NCI-H524 treated with DMSO at 0.1 percent for 48 hours (cell line): ENCODE data around the gene PPP6R2.
"Not testable (repeated sequence)": the region's sequence is repeated elsewhere in the genome, so short reads cannot be mapped to it uniquely, and the experiment has no call there.

ENCODE experiments used
- DNase-seq: peaks from one replicate; lab custom pipeline; 2025; lab: John Stamatoyannopoulos, UW

The PPP6R2 gene

DNA sequence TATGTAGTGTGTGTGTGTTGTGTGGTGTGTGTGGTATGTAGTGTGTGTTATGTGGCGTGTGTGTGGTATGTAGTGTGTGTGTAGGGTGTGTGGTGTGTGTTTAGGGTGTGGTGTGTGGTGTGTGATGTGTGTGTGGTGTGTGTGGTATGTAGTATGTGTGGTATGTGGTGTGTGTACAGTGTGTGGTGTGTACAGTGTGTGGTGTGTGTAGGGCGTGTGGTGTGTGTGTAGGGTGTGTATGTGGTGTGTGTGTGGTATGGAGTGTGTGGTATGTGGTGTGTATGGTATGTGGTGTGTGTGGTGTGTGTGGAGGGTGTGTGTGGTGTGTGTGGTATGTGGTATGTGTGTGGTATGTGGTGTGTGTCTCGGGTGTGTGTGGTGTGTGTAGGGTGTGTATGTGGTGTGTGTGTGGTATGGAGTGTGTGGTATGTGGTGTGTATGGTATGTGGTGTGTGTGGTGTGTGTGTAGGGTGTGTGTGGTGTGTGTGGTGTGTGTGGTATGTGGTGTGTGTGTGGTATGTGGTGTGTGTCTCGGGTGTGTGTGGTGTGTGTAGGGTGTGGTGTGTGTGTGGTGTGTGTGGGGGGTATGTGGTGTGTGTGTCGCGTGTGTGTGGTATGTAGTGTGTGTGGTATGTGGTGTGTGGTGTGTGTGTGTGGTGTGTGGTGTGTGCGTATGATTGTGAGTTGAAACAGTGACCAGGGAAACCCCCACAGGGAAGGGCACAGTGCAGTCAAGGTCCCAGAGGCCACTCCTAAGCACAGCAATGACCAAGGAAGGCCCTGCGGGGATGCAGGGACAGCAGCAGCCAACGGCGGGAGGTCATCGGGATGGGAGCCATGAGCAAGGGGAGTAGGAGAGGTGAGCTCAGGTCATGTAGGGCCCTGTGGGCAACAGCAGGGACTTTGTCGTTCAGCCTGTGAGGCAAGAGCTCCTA lies 2.9 kb upstream of the PPP6R2 start:
- no peak for DNase-seq

DNA sequence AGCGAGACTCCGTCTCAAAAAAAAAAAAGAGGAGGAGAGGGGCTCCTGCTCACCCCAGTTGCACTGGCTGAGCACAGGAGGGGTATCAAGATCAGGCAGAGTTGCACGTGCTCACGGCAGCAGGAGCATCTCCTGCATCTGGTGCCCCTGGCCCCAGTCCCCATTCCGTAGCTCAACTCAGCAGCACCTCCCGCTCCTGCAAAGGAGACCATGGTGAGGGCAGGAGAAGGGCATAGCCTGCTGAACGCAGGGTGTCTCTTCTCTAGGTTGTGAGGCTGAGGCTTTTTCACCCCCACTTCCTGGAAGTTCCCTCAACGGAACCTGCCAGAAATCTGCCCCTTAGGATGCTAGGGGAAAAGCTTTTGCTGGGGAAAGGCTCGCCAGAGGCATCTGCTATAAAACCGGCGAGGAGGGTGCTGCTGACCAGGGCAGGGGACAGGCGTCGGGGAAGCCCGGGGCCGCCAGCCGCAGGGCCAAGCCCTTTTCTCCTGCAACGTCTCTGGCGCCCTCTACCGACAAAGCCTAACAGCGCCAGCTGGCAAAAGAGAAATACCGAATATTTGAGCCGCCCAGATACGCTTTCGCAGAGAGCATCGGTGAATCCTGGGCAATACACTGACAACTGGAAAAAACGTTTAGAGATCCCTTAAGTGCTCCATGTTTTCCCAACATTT lies 1.0 kb upstream of the PPP6R2 start:
- DNase-seq, result peak; percentile 50

- DNase-seq, result no peak
Observed at GRCh38 chr22:50343541-50343935, 411 bp downstream of the PPP6R2 start.

GRCh38 chr22:50346470-50346869 lies 3.3 kb downstream of the PPP6R2 start:
- DNase-seq, result no peak

- DNase-seq, result no peak
Observed at GRCh38 chr22:50347157-50347556, 4.0 kb downstream of the PPP6R2 start.

DNA sequence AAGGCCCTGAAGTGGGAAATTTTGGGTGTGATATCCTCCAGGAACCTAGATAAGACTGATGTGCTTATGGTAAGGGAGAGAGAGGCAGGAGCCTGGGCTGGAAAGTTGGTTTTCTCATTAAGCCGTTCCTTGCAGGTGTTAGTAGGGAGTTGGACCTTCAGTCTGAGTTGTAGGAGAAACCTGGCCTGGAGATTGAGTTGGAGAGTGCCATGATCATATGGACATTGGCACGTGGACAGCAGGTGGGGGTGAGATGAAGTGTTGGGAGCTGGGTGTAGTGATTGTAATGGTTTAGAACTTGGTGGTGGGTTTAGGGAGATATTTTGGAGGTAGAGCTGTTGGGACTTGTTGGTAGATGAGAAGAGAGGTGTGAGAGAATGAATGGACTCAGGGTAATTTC lies 4.9 kb downstream of the PPP6R2 start:
- DNase-seq, result no peak

DNA sequence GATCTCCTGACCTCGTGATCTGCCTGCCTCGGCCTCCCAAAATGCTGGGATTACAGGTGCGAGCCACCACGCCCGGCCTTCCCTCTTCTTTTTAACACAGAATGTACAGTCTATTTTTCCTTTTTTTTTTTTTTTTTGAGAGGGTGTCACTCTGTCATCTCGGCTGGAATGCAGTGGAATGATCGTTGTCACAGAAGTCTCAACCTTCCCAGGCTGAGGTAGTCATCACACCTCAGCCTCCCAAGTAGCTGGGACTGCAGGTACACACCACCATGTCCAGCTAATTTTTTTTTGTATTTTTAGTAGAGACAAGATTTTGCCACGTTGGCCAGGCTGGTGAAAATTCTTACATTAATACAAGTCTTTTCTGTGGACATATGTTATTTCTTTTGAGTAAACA lies 13.1 kb downstream of the PPP6R2 start:
- no peak for DNase-seq

GRCh38 chr22:50357222-50357621 lies 14.1 kb downstream of the PPP6R2 start:
- DNase-seq, result no peak

GRCh38 chr22:50357756-50358155 lies 14.6 kb downstream of the PPP6R2 start:
- DNase-seq, result no peak

GRCh38 chr22:50360578-50360977 lies 17.5 kb downstream of the PPP6R2 start:
- DNase-seq, result no peak

- DNase-seq, result no peak
Observed at GRCh38 chr22:50361222-50361621, 18.1 kb downstream of the PPP6R2 start.

GRCh38 chr22:50361688-50362087 lies 18.6 kb downstream of the PPP6R2 start:
- no peak for DNase-seq

DNA sequence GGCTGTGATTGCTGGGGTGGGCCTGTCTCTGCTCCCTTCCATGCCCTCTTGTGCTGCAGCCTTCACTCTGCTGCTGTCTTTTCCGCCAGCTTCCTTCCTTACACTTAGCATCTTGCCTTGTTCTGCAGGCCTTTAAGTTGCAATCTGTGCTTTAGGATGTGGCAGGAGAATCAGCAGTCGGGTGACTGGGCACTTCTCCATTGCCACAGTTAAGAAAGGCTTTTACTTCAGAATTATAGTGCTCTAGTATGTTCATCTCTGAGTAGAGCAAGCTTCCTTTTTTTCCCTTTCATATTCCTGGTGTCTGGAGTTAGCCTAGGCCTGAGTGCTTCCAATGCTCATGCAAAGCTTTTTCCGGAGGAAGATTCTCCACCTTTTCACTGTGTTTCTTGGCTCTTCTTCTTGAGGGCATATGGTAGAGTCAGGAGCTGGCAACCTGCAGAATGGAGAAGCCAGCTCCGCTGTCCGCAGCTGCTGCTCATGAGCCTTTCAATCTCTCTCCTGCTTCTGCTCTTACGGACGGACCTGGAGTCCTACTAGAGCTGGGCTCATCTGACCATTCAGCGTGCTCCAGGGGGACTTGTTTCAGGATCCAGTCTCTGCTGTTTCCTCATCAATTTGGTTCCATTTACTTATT lies 20.2 kb downstream of the PPP6R2 start:
- no peak for DNase-seq

DNA sequence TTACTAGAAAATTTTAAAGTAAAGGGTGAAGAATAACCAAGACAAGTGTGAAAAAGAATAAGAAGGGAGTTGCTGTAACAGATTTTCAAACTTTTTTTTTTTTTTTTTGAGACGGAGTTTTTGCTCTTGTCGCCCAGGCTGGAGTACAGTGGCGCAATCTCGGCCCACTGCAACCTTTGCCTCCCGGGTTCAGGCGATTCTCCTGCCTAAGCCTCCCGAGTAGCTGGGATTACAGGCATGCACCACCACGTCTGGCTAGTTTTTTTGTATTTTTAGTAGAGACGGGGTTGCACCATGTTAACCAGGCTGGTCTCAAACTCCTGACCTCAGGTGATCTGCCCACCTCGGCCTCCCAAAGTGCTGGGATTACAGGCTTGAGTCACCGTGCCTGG lies 20.7 kb downstream of the PPP6R2 start:
- DNase-seq, result not testable (repeated sequence)

- no peak for DNase-seq
Observed at GRCh38 chr22:50367778-50368500, 24.8 kb downstream of the PPP6R2 start.

DNA sequence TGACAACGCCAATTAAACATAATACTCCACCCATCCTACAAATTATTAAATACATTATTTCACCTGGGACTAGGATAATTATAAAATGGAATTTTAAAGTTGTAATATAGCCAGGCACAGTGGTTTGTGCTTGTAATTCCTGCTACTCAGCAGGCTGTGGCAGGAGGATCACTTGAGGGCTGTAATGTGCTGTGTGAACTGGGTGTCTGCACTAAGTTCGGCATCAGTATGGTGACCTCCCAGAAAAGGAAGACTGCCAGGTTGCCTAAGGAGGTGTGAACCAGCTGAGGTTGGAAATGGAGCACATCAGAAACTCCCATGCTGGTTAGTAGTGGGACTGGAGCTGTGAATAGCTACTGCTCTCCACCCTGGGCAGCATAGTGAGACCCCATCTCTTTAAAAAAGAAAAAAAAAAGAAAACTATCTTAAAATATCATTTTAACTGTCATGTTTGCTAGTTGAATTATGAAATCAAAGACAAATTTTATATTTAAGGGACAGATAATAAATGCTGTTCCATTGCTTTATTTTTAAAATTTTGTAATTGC lies 28.0 kb downstream of the PPP6R2 start:
- no peak for DNase-seq

- no peak for DNase-seq
Observed at GRCh38 chr22:50376085-50376651, 33.0 kb downstream of the PPP6R2 start.

DNA sequence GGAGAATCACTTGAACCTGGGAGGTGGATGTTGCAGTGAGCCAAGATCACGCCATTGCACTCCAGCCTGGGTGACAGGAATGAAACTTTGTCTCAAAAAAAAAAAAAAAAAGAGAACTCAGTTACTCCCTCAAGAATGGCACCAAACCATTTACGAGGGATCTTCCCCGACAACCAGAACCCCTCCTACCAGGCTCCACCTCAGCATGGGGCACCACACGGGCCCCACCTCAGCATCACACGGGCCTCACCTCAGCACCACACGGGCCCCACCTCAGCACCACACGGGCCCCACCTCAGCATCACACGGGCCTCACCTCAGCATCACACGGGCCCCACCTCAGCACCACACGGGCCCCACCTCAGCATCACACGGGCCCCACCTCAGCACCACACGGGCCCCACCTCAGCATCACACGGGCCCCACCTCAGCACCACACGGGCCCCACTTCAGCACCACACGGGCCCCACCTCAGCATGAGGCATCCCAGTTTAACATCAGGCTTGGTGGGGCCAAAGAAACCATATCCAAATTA lies 38.0 kb downstream of the PPP6R2 start:
- DNase-seq, result not testable (repeated sequence)

DNA sequence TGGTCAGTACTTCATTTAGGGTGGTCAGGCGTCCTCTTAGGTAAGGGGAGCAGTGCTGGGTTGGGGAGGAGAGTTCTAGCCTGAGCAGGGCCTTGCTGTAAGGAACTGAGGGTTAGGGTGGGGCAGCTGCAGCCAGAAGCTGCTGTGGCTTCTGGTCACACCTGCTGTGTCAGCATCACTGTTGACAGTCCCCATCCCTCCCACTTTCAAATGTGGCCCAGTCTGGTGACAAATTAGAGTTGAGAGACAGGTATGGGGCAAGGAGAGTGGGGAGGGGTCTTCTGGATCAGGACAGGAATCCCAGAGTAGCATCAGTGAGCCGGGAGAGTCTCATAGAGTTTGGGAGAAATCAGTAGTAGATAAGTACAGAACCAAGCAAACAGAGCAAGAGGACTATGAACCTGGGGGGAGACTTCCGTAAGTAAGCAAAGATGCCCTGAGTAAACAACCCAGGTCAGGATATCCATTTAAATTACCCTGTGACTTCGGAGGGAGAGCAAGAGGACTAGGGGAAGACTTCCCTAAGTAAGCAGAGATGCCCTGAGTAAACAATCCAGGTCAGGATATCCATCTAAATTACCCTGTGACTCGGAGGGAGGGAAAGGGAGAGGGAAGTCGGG lies 53.7 kb downstream of the PPP6R2 start:
- DNase-seq, result no peak

DNA sequence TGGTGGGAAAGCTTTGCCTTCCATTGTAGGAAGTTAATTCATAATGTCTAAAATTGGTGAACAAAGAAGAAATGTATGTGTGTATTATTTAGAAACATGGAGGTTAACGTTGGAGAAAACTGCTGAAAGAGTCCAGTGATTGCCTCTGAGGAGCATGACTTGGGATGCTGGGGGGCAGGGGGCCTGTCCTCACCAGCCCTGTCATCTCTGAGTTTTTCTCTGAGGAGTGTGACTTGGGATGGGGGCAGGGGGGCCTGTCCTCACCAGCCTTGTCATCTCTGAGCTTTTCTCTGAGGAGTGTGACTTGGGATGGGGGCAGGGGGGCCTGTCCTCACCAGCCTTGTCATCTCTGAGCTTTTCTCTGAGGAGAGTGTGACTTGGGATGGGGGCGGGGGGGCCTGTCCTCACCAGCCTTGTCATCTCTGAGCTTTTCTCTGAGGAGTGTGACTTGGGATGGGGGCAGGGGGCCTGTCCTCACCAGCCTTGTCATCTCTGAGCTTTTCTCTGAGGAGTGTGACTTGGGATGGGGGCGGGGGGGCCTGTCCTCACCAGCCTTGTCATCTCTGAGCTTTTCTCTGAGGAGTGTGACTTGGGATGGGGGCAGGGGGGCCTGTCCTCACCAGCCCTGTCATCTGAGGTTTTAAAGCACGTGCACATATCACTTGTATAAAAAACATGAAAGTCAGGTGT lies 54.4 kb downstream of the PPP6R2 start:
- DNase-seq, result not testable (repeated sequence)
